OCI-M2 (cell line): Measurements from ENCODE around the gene TTLL1.
"Not testable (repeated sequence)": the region's sequence is repeated elsewhere in the genome, so short reads cannot be mapped to it uniquely, and the experiment has no call there.

Source experiments
- DNase-seq: peaks from one replicate; lab custom pipeline; 2025; ENCODE audit not compliant: unreplicated experiment; lab: John Stamatoyannopoulos, UW

Gene TTLL1

GRCh38 chr22:43077121-43077877, 11.9 kb downstream of the TTLL1 start:
- DNase-seq: no peak

GRCh38 chr22:43066844-43067385, 22.3 kb downstream of the TTLL1 start:
- no peak for DNase-seq

GRCh38 chr22:43066134-43066533, 23.1 kb downstream of the TTLL1 start:
- DNase-seq: no peak

GRCh38 chr22:43060183-43060582, 29.0 kb downstream of the TTLL1 start:
- DNase-seq: no peak

GRCh38 chr22:43057641-43058040, 31.6 kb downstream of the TTLL1 start:
- DNase-seq: no peak

GRCh38 chr22:43053176-43053575, 36.0 kb downstream of the TTLL1 start:
- DNase-seq: no peak

GRCh38 chr22:43050995-43051394, 38.2 kb downstream of the TTLL1 start:
- DNase-seq: no peak

GRCh38 chr22:43047605-43048004, 41.6 kb downstream of the TTLL1 start:
- no peak for DNase-seq

GRCh38 chr22:43044290-43044712, 44.9 kb downstream of the TTLL1 start:
- no peak for DNase-seq

GRCh38 chr22:43042101-43042780, 47.0 kb downstream of the TTLL1 start:
- no peak for DNase-seq

- no peak for DNase-seq
Observed at GRCh38 chr22:43039800-43040199, 49.4 kb downstream of the TTLL1 start.

- no peak for DNase-seq
Observed at GRCh38 chr22:43038325-43038724, 50.9 kb downstream of the TTLL1 start.

- no peak for DNase-seq
Observed at GRCh38 chr22:43036282-43036829, 52.8 kb downstream of the TTLL1 start.

GRCh38 chr22:43035250-43035649, 53.9 kb downstream of the TTLL1 start:
- no peak for DNase-seq

- DNase-seq: no peak
Observed at GRCh38 chr22:43031617-43032016, 57.6 kb downstream of the TTLL1 start.

GRCh38 chr22:43018615-43019014, 70.6 kb downstream of the TTLL1 start:
- no peak for DNase-seq

- no peak for DNase-seq
Observed at GRCh38 chr22:43017525-43018460, 71.4 kb downstream of the TTLL1 start.

- not testable (repeated sequence) for DNase-seq
Observed at GRCh38 chr22:43016150-43016549, 73.0 kb downstream of the TTLL1 start.

GRCh38 chr22:43015677-43016042, 73.5 kb downstream of the TTLL1 start:
- no peak for DNase-seq

GRCh38 chr22:43014869-43015676, 74.1 kb downstream of the TTLL1 start, which contains the start of gene PACSIN2:
TSS of gene PACSIN2 (minus strand) at chr22:43015149. CDS start at chr22:42912080, 103,069 bp downstream.
- DNase-seq: peak; percentile 89
